ENCODE results near the gene PCBP3.

PCBP3 gene

DNA sequence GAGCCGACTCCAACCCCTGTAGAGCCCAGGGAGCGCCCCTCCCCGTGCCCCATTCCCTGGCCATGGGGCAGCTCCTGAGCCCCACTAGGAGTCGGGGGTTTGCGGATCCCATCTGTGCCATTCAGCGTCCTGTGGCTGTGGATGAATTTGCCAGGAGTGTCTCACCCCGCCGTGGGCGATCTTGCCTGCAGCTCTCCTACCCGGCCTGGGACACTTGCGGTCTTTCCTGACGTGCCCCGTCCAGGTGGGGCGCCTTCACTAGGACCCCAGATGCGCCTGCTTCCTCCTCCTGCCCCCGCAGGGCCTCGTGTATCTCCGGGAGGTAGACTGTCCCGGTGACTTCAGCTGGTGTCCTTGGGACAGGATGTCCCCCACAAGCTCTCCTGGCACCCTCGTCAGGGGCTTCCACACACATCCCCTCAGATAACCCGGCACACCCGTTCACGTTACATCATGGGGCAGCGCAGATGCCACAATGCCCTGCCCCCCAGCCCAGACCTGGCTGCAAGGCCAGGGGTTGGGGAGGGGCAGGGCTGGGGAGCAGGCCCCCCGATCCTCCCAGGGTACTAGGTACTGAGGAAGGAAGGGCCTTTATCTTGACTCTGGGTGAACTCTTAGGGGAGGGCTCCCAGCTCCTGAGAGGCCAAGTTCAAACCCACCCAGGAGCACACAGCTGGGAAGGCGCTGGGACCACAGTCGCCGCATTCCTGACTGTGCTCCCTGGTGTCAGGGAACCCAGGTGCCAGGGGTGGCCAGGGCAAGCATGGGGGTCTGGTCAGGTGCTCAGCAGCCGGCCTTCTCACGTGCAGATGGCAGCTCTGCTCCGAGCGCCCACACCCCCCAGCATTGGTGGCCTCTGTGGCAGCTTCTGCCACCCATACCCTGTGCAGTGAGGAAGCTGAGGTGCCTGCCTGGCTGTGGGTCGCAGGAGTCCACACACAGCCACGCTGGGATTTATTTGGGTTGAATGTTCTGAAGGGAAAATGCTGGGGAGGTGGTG lies 284.6 kb downstream of the PCBP3 start:
- DNase-seq (ENCODE audit: low read depth, low spot score), result no peak

DNA sequence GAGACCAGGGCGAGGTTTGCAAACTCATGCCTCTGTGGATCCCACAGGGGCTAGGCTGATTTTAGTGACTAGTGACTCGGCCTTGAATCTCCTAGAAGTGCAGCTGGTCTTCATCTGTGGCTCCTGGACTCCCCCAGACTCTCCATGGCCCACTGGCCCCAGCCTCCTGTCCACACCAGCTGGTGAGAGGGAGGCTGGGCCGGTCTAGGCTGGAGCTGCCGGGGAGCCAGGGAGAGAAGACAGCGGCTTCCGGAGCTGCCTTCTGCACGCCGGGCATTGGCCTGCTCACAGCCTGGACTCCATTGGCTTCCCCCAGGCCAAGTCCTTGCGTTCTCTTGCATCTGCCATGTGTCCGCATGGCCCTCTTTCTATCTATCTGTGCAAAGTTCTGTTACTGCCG lies 285.9 kb downstream of the PCBP3 start:
- DNase-seq (ENCODE audit: low read depth, low spot score), result no peak

DNA sequence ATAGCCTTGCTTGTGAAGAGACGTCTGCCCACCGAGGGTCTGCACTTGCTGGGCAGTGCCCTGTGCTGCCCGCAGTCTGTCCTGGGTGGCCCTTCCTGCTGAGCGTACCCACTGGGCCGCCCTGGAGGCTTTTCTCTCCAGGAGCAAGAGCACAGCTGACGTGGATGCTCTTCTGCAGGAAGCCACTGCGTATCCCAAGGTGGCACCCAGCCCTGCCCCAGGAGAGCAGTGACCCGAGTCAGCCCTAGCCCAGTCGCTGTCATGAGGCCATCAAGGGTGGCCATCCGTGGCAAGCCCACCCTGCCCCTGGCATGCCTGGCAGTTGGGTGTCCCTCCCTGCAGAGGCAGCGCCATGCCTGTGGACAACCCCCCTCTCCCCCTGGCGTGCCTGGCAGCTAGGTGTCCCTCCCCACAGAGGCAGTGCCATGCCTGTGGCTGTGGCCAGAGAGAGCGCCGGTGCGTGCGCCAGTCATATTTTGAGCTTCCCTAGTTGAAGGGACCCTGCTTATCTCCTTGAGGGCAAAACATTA lies 286.8 kb downstream of the PCBP3 start:
- no peak for DNase-seq (ENCODE audit: low read depth, low spot score)

DNA sequence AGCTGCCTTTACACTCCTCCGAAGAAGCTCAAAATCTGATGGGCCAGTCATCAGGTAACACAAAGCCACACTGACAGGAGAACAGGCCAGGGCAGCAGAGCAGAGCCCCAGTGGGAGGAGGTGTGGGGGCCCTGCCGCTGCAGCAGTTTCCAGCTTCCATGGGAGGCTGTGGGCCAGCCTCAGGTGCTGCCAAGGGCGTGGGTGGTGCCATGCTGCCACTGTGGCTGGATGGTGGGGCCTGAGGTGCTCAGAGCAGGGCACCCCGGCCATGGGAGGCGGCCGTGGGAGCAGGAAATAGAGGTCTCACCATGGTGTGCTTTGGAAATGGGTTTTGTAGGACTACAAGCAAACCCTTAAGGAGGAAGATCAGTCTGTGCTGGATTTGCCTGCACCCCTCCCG lies 287.3 kb downstream of the PCBP3 start:
- no peak for DNase-seq (ENCODE audit: low read depth, low spot score)

DNA sequence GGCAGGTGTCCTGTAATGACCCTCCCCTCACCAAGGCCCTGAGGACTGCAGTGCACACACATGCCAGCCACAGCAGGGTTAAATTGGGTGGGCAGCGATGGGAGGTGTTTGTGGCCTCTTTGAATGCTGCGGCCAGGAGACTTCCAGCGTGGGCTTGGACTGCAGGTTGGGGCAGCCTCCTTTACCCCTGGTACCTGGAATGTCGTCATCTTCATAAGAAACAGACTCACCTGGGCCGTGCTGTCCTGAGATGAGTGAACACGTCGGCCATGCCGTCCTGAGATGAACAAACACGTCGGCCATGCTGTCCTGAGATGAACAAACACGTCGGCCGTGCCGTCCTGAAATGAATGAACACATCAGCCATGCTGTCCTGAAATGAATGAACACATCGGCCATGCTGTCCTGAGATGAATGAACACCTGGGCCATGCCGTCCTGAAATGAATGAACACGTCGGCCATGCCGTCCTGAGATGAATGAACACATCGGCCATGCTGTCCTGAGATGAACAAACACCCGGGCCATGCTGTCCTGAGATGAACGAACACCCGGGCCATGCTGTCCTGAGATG lies 288.0 kb downstream of the PCBP3 start:
- no peak for DNase-seq (ENCODE audit: low read depth, low spot score)

DNA sequence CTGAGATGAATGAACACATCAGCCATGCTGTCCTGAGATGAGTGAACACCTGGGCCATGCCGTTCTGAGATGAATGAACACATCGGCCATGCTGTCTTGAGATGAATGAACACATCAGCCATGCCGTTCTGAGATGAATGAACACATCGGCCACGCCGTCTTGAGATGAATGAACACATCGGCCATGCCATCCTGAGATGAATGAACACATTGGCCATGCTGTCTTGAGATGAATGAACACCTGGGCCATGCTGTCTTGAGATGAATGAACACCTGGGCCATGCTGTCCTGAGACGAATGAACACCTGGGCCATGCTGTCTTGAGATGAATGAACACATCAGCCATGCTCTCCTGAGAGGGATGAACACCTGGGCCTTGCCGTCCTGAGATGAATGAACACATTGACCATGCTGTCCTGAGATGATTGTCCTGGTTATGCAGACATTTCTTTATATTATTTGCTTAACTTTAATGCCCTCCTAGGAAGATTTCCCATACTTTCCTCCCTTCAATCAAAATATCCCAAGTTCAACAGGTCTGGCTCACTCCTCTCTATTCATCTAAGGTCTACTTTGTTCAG lies 289.5 kb downstream of the PCBP3 start:
- DNase-seq (ENCODE audit: low read depth, low spot score), result no peak

DNA sequence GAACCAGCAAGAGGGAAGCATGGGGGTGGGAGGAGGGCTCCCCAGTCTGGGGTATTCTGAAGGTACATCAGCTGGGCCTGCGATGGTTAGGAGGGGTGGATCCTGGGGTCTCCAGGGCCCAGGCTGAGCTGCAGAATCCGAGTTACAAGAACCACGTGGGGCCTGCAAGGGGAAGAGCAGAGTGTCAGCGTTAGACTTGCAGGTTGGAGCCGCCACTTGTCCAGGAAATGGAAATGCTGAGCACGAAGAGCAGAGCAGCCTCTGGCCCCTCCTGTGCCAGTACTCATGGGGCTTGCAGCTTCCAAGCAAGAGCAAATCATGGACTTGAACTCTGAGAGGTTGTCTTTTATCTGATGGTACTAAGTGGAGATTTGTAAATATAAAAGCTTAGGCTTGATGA lies 290.6 kb downstream of the PCBP3 start:
- no peak for DNase-seq (ENCODE audit: low read depth, low spot score)

DNA sequence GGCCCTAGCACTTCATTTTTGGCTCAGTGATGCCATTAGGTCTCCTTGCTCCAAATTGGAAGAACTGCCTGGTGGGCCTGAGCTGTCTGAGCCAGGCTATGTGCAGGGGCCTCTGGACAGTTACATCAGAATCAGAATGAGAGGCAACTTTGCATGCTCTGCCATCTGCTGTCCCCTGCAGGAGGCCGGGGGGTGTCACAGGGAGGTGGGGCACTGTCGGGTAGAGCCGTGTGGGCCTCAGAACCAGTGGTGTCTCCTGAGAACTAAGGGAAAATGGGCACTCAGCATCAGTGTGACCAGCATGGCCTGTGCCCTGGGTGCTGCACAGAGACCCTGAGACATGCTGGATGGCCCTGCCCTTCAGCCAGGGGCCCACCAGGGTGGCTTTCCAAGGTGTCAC lies 291.0 kb downstream of the PCBP3 start:
- DNase-seq (ENCODE audit: low read depth, low spot score), result no peak

DNA sequence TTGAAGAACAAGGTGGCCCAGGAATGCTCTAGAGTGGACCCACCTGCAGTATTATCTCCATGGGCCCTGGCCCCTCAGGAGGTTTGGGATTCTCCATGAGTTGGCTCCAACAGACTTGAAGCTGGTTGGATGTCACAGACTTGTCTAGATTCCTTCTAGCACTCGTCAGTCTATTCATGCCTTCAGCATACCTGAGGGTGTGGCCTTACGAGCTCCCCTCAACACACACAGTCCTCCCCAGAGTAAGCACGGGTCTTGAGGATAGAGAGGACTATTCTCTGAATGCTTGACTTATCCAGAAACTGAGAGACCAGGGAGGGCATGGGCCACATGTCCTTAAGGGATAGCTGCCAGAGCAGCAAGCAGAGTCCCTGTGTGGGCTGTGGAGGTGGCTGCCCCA lies 292.1 kb downstream of the PCBP3 start:
- no peak for DNase-seq (ENCODE audit: low read depth, low spot score)

DNA sequence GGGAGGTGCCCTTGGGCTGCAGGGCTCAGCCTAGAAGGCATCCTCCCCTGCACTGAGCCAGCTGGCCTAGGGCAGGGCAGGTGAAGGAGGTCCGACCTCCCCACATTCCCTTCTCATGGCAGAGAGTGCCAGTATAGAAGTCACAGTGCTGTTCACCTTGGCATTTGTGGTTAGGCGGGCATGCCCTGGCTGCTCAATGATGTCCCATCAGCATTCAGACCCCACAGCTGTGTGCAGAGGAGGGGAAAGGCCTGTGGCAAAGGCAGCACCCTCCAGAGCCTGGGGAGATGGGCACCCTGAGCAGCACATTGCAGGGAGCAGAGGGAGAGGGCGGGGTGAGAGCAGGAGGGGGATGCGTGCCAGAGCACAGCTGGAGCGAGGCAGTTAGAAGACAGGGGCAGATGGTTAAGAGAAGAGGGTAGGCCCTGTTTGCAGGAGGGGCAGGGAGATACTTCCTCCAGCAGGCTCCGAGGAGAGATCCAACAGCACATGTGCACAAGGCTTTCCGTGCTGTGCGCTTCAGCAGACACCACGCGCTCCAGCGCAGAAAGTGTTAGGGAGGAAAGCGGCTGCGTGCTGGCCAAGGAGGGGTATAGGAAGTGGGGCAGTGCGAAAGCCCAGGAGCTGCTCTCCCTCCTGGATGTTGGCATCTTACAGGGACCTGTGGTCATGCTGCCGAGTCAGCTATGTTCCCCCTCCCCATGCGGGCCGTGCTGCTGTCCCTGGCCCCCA lies 294.4 kb downstream of the PCBP3 start:
- no peak for DNase-seq (ENCODE audit: low read depth, low spot score)

DNA sequence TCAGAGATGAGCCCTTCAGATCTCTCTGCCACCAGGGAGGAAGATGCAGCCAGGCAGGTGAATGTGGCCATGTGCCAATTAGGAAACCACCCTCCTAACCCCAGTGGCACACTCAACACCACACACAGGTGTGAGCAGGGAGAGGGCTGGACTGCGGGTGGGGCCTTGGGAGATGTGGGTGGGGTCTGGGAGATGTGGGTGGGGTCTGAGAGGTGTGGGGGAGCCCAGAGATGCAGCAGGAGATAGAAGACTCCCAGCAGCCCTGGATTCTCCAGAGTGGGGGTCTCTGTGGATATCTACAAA lies 294.9 kb downstream of the PCBP3 start:
- DNase-seq (ENCODE audit: low read depth, low spot score), result no peak

DNA sequence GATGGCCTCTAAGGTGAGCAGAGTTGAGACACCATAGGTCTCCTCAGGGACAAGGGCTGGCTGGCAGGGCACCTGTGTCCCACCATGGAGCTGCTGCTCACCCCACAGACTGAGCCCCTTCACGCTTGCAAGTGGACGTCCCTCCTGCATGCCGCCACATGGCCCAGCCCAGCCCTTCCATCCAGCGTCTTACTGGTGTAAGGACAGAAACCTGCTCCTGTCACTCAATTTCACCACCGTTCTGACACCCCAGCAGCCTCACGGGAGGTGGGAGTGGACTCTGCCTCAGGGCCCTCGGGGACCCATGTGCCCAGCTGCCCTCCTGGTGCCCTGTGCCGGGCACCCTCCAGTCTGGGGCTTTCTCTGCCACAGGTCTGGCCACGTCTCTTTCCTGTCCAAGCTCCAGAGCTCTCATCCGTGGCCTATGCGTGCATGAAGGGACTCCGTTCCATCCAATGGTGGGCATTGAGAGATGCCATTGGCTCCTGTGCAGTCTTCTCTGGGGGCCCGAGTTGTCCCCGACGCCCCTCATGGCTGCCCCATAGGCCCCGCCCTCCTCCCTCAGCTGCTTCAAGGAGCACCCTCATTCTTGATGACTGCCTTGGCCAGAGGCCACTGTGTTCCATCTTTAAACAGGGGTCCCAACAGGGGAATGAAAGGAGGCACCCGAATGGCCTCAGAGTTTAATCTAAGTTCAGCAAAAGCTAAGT lies 295.4 kb downstream of the PCBP3 start:
- no peak for DNase-seq (ENCODE audit: low read depth, low spot score)

DNA sequence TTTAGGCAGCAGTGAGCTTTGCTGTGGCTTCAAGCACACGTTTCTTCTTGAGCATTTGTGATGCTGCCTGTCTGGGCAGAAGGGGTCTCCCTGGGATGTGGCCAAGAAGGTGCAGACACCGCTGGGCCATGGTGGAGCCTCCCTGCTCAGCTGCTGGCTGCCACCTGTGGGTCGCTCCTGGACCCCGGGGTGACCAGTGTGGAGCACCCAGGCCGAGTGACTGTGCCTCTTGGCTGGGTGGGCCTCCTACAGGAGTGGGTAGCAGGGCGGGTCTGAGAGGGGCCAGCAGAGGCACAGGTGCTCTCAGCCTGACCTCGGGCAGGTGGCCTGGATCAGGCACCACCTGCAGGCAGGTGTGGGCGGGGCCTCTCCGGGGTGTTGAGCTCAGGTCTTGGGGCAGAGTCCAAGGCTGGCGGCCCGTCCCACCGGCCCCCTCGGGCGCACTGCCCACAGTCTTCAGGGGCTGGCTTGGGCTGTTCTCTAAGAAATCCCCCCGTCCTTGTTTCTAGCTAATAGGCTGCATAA lies 296.1 kb downstream of the PCBP3 start:
- DNase-seq (ENCODE audit: low read depth, low spot score), result no peak

DNA sequence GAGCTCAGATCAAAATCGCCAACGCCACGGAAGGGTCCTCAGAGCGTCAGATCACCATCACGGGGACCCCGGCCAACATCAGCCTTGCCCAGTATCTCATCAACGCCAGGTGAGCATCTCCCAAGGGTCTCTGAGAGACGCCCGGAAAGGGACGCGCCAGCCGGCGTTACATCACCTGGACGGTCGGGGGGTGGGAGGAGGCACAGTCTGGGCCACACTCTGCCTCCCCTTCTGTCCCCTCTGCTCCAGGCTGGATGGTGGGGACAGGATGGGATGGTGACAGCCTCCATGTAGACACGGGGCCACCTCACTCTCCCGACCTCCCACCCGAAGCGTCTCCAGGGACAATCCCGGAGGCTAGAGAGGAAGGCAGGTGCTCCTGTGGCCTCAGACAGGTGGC lies 296.6 kb downstream of the PCBP3 start:
- no peak for DNase-seq (ENCODE audit: low read depth, low spot score)

DNA sequence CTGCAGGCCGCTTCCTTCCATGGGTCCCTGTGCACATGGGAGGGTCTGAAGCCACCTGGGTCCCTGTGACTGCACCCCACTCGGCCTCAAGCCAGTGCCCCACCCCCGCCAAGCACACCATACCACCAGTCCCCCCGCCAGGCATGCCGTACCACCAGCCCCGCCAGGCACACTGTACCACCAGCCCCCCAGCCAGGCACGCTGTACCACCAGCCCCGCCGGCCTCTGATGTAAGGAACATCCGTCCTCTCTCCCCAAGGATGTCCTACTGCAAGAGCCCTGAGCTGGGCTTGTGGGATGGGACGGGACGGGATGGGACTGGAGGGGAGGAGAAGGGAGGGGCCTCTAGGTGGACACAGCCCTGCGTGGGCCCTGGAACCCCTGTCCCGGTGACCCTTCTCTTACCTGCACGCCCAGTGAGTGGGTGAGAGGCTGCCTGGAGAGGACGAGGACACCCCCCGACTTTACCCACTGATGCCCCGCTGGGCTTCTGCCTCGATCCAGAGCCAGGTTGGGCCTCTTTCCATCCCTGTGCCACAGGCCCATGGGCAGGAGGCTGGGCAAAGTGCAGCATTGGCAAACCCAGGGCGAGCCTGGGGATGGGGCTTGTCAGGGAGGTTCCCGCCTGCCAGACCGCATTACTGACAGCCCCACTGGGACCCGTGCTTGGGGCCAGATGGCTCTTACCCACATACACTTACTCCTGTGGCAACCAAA lies 297.3 kb downstream of the PCBP3 start:
- no peak for DNase-seq (ENCODE audit: low read depth, low spot score)

DNA sequence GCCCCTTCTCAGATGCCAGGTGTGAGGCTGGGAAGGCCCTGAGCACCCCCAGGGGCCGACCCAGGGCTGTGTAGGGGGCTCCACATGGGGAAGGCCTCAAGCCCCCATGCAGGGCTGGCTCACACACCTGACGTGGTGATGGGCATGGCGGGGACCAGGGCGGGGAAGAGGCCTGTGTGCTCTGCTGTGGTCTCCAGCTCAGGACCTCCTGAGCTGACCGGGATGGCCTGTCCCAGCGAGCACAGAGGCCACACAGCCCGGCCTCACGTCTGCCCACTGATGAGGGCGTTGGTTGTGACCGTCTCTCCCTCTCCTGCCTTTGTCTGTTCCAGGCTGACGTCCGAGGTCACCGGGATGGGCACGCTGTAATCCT lies 297.8 kb downstream of the PCBP3 start:
- no peak for DNase-seq (ENCODE audit: low read depth, low spot score)

DNA sequence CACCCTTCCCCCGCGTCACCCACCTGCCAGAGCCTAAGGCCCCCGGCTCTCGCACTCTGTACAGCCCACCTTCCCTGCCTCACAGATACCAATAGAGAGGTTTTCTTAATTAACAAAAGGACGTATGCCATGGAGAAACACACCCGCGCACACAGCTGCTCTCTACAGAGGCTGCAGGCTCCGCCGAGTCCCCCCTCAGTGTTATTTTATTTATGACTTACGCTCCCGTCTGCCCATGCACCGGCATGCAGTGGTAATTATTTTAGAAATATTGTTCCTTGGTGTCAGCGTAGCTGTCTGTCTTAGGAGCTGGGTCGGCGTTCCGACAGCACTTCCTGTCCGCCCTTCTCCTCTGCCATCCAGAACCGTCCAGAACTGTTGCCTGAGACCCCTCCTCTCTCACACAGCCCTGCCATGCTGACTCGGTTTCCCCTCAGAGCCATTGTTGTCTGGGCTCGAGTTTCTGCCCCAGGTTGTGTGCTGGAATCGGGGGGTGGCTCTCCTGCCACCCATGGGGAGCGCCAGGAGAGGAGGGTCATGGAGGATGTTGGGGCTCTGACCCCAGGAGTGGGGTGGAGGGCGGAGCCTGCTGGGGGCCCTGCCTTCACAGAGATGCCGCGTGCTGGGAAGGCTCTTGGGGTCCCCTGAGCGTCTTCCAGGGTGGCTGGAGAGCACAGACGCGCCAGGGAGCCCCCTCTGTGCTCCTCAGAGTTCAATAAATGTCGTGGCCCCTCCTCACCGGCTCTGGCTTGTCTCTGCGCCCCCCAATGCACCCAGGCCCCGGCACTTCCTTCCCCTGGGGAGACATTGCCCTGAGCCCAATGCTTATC lies 298.4 kb downstream of the PCBP3 start:
- no peak for DNase-seq (ENCODE audit: low read depth, low spot score)

DNA sequence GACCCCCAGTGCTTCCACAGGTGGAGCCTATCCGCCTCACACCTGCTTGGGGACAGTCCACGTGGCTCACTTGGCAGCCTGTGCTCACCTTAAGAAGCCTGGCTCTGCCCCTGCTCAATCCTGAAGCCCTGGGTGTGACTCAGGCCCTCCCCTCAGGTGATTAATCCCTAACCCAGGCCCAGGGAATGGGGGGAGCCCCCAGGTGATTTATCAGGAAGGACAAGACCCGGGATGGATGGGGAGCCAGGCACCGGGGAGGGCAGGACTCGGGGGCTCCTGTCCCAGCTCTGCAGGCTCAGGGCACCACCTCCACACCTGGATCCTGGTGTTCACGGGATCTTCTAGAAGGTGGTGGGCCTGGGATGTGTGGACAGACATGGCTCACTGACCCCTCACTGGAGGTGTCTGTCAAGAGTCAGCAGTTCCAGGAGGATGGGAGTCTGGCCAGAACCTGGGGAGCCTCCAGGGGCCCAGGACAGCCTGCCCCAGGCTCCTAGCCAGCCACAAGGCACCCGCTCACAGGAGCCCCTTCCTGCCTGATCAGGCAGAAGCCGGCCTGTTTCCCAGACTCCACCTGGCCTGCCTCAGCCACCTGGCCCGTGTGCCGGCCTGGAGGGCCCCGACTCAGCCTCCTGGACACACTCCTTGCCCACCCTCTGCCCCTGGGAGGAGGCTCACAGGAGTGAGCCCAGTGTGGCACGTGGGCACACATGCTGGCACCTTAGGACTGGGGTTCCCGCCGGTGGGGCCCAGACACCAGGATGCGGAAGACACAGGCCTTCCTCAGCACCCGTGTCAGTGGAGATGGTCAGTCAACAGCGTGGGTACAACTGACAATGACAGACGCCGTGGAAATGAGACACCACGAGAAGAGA lies 299.5 kb downstream of the PCBP3 start:
- no peak for DNase-seq (ENCODE audit: low read depth, low spot score)
